Lower leg skin (tissue), 3 donors: ENCODE measurements around the gene PLXNA1.

Experiments
- POLR2A ChIP-seq, 2 donors: fragments of 450-650 bp; IDR thresholded peaks; one replicate each; pipeline ENCODE4 v1.6.1; 2016 to 2017; ENCODE audit warnings: antibody characterized with exemption in 2 of 2, mild to moderate bottlenecking in 1 of 2, moderate library complexity in 1 of 2
- TF ChIP-seq, protein P1 (sequence below), 3 donors: fragments of 450-650 bp; IDR thresholded peaks; one replicate each; pipeline ENCODE4 v1.5.1; 2016; ENCODE audit warnings: antibody characterized with exemption in 3 of 3, mild to moderate bottlenecking in 3 of 3, moderate library complexity in 2 of 3

DNA sequence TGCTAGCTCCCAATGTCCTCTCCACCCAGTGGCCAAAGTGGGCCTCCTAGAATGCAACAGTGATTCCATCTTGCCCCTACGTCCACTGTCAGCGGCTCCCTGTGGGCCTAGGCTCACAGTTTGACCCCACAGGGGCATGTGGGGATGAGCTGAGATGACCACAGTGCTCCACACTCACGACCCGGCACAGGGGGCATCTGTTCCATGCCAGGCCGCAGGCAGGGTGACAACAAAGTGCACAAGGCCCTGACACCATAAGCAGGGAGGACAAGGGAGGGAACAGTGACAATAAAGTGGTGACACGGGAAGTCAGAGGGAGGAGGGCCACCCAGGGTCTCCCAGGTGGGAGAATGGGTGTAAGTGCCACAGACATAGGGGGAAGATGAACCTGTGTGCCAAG, 5.1 kb upstream of the PLXNA1 start:
- no peak for TF ChIP-seq POLR2A (IDR thresholded peaks at IDR 0.05)
- TF ChIP-seq, protein P1, sequence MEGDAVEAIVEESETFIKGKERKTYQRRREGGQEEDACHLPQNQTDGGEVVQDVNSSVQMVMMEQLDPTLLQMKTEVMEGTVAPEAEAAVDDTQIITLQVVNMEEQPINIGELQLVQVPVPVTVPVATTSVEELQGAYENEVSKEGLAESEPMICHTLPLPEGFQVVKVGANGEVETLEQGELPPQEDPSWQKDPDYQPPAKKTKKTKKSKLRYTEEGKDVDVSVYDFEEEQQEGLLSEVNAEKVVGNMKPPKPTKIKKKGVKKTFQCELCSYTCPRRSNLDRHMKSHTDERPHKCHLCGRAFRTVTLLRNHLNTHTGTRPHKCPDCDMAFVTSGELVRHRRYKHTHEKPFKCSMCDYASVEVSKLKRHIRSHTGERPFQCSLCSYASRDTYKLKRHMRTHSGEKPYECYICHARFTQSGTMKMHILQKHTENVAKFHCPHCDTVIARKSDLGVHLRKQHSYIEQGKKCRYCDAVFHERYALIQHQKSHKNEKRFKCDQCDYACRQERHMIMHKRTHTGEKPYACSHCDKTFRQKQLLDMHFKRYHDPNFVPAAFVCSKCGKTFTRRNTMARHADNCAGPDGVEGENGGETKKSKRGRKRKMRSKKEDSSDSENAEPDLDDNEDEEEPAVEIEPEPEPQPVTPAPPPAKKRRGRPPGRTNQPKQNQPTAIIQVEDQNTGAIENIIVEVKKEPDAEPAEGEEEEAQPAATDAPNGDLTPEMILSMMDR (IDR thresholded peaks at IDR 0.05) = no peak
